Iris pigment epithelial cell (primary cell): ENCODE measurements around the gene CDH1.
"Not testable (repeated sequence)": the region's sequence is repeated elsewhere in the genome, so short reads cannot be mapped to it uniquely, and the experiment has no call there.

Source experiments
- DNase-seq: peaks from one replicate; pipeline ENCODE4 v3.0.0-alpha.2; 2011; ENCODE audit warnings: low read depth

Gene CDH1

DNA sequence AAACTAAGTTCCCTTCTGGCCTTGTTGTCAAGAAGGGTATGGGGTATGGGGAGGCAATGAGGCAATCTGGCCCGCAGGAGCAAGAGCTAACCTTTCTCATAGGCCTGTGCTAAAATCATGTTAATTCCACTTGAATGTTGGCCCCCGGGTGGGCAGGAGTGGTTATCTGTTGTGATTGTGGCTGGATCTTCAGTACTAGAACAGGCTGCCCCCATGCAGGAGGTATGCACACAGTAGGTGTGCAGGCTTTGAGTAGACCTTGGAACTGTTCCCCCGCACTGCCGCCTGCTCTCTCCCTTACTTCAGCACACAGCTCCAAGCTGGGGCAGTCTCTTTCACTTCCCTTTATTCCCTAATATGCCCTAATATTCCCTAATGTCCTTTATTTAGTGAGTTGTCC lies 53.9 kb downstream of the CDH1 start:
- no peak for DNase-seq

DNA sequence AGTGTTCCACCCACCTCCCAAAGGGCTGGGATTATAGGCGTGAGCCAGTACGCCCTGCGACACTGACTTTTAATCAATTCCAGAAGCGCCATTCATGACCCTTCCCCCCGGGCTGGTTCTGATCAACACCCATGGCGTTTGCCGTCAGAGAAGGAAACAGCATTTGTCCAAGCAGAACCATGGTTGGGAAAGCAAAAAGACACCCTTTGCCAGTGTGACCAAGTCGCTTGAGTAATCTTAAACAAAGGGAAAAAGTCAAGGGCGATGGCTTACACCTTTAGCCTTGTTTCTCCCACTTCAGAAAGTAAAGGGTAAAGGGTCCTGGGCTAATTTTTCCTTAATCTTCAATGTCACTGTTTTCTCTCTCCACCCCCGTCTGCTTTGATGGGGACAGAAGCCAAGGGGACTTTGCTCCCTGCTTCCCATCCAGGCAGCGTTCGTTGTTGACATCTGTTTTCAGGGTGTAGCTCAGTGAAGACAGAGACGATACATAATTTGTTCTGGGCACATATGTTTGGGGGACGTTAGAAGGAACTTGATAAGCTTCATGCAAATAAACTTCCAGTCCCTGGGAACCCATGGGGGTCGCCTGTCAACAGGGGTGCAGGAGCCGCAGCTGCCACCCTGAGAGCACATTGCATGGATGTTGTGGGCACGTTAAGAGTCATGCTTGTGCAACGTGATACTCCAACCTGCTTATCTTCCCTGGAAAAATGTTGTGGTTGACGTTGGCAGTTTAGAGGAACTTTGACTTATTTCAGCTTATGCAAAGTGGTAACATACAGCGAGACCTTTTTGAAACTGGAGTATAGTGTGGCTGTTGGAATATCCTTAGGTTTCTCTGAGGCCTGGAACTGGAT lies 55.6 kb downstream of the CDH1 start:
- peak; percentile 75 for DNase-seq

DNA sequence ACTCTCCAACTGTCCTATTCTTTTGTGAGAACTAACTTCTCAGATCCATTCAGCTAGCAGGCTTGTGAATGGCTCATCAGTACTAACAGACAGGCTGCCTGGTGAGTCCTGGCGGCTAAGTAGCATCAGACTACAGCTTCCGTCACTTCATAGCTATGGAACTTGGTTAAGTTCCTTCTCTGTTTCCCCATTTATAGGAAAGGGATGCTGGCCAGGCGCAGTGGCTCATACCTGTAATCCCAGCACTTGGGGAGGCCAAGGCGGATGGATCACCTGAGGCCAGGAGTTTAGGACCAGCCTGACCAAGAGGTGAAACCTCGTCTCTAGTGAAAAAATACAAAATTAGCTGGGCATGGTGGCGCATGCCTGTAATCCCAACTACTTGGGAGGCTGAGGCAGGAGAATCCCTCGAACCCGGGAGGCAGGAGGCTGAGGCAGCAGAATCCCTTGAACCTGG lies 56.3 kb downstream of the CDH1 start:
- peak; percentile 9 for DNase-seq

DNA sequence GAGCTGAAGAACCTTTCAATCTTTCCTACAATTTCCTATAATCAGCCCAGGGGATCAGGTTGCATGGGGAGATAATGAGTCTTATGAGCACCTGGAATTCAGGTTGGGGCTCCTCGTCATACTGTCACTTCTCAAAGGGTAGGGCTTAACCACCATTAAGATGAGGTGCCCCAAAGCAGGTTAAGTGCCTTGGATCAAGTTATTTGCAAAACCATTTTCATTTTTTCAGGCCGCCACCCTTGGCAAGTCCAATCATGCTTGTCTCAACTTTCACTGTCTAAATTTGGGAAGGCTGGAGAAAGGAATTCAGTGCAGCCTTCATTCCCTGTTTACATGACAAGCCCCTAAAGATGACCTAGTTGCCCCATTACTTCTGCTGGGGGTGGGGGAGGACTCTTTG lies 61.3 kb downstream of the CDH1 start:
- DNase-seq = no peak

DNA sequence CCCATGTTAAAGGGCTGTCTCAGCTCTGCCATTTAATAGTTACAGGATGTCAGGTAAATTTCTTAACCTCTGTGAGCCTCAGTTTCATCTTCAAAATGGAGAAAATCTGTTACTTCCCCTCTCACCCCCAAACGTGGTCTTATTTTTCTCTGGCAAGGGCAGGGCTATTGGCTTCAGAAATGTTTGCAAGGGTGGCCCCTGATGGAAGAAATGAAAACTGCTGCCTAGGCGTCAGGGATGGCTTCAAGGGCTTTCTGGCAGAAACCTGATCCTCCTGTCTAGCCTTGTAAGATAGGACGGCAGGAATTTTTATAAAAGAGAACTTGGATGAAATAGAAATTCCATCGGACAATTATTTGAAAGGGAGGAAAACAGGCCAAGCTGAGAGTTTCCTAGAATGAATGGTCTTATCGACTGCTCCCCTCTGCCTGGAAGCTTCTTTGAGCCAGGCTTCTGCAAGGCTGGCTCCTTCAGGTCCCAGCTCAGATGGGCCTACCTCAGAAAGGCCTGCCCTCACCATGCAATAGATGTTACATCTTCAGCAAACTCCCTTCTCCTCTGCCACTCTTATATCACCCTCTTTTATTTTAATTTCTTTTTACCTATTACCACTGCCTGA lies 63.3 kb downstream of the CDH1 start:
- DNase-seq = peak; percentile 90

DNA sequence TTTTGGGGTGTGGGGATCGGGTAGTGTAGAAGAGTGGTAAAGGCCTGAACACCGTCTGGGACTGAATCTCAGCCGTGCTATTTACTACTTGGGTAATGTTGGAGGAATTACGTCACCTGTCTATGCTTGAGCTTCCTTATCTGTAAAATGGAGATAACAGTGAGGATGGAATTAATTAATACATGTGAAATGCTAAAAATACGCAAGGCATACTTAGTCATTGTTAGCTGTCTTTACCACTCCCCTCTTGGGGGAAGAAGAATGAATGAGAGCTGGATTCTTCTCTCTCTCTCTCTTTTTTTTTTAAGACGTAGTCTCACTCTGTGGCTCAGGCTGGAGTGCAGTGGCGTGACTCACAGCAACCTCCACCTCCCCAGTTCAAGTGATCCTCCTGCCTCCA lies 65.1 kb downstream of the CDH1 start:
- DNase-seq = peak; percentile 82

DNA sequence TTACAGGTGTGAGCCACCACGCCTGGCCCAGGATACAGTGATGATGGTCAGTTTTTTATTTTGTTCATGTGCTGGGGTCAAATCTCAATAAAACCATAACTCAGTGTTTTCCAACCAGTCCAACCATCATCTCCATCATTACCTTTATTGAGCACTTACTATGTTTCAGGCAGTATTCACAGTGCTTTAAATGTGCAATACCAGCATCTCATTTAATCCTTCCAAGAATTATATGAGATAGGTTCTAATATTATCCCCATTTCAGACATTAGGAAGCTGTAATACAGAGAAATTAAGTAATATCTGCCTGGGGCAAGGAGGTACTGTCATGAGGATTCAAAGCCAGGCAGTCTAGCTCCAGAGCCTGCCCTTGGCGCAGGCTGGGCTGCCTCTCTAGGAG lies 69.3 kb downstream of the CDH1 start:
- DNase-seq = no peak

DNA sequence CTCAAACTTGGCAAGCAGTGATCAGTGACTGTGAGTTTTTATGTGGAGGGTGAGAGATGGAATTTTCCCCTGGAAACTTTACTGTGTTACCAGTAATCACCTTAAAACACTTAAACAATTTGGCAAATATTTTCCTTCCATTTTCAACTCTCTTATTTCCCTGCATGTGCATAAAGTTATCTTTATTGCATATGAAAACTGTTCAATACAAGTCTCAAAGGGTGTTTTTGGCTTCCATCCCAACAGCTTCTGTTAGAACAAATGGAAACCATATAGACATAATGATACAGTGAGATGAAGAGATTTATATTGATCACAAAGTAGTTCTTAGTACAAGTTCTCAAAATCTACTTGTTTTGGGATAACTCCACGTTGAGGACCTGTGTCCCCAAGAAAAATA lies 69.9 kb downstream of the CDH1 start:
- DNase-seq = no peak

DNA sequence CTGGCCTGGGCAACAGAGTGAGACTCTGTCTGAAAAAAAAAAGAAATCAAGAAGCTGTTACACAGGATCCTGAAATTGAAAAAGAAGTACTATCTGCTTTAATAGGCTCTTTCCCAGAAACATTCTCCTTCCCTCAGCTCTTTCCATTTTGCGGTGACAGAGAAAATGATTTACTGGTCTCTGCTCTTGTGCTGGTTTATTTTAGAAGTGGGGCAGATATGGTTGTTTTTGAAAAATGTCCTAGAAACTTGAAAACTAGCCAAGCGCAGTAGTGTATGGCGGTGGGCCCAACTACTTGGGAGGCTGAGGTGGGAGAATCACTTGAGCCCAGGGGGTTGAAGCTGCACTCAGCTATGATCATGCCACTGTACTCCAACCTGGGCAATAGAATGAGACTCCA lies 77.4 kb downstream of the CDH1 start:
- DNase-seq = no peak

DNA sequence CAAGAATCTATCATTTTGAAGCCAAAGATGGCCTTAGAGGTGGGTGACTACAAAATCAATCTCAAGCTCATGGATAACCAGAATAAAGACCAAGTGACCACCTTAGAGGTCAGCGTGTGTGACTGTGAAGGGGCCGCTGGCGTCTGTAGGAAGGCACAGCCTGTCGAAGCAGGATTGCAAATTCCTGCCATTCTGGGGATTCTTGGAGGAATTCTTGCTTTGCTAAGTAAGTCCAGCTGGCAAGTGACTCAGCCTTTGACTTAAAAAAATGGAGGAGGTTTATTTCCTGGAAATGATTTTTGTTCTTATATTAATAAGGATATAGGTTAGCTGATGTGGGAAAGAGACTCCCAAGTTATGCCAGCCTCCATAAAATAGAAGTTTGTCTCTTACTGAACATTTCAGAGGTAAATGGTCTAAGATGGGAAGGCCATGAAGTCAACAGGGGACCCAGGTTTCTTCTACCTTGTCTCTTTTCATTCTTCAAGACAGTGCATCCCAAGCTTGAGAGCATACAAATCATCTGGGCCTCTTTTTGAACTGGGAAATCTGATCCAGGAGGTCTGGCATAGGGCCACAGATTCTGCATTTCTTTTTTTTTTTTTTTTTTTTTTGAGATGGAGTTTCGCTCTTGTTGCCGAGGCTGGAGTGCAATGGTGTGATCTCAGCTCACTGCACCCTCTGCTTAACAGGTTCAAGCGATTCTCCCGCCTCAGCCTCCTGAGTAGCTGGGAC lies 86.5 kb downstream of the CDH1 start:
- peak; percentile 93 for DNase-seq

DNA sequence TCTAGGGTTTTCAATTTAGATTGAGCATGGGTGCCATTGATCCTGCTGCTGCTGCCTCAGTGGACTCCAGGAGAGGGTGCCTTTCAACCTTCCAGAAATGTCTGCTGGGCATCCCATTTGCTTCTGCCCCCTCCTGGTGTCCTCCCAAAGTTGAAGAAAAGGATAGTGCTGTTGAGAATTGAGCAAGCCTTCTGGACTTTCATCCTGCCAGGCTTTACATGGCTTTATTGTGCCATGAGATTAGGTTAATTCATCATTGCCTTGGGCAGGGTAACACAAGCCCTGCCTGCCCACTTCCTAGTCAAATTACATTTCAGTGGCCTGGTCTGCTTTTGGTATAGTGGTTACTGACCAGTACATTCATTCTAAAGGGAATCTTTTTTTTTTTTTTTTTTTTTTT lies 88.3 kb downstream of the CDH1 start:
- DNase-seq = no peak

DNA sequence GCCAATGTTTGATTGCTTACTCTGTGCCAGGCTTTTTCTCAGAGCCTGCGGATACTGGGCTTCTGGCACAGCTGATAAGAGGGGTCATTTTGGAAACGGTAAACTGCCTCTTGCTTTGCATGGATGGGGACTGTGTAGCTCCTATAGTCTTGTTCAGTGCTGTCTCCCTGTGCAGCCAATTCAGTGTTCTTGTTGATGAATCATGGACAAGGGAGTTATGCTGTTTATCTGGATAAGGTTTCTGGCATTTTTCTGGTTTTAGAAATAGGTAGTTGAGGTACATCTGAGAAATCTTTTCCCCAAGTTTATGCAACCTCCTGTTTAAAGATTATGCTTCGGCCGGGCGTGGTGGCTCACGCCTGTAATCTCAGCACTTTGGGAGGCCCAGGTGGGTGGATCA lies 89.6 kb downstream of the CDH1 start:
- DNase-seq = peak; percentile 32

DNA sequence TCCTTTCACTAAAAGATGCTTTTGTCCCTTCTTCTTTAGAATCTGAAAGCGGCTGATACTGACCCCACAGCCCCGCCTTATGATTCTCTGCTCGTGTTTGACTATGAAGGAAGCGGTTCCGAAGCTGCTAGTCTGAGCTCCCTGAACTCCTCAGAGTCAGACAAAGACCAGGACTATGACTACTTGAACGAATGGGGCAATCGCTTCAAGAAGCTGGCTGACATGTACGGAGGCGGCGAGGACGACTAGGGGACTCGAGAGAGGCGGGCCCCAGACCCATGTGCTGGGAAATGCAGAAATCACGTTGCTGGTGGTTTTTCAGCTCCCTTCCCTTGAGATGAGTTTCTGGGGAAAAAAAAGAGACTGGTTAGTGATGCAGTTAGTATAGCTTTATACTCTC lies 96.2 kb downstream of the CDH1 start:
- DNase-seq = no peak

DNA sequence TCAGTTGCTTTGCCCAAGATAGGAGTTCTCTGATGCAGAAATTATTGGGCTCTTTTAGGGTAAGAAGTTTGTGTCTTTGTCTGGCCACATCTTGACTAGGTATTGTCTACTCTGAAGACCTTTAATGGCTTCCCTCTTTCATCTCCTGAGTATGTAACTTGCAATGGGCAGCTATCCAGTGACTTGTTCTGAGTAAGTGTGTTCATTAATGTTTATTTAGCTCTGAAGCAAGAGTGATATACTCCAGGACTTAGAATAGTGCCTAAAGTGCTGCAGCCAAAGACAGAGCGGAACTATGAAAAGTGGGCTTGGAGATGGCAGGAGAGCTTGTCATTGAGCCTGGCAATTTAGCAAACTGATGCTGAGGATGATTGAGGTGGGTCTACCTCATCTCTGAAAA lies 97.5 kb downstream of the CDH1 start:
- no peak for DNase-seq

DNA sequence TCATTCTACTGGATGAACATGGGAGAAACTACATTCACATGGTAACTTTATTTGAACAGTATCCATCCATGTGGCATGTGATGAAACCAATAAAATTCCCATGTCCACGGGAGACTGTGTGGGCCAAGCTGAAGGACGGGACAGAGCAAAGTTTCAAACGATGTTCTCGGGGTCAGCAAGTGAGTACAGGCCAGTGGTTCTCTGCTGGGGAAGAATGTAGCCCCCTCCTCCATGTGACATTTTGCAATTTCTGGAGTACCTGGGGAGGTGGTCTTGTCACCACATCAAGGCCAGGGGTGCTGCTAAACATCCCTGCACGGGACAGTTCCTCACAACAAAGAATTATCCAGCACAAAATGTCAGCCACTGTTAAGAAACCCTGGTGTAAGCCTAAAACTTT lies 98.9 kb downstream of the CDH1 start:
- no peak for DNase-seq

DNA sequence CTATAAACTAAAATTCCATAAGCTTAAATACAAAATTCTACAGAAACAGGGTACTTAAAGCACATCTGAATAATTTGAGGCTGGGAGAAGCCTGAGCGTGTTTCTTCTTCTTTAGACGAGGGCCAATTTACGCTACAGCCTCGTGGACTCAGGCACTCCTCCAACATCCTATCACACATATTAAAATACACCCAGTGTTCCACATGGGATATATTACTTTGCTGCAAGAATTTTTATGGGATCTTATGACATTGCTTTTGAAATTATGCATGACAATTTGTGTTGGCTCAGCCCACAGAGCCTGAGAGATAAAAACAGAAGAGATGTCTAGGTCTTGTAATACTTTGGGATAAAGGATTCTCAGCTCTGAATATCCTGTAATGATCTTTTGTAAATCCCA lies 102.7 kb downstream of the CDH1 start:
- no peak for DNase-seq

DNA sequence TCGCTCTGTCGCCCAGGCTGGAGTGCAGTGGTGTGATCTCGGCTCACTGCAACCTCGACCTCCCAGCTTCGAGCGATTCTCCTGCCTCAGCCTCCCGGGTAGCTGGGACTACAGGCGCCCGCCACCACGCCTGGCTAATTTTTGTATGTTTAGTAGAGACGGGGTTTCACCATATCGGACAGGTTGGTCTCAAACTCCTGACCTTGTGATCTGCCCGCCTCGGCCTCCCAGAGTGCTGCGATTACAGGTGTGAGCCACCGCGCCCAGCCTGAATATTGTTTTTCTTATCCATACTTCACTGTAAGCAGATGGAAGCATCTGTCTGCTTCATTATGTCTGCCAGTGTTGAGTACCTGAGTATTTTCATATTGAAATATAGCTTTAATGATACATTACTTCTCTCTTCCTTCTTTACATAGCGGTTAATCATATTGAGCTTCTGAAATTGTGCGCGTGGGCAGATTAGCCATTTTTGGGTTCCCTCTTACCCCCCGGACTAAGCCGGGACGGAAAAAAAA lies 105.9 kb downstream of the CDH1 start:
- DNase-seq = not testable (repeated sequence)

DNA sequence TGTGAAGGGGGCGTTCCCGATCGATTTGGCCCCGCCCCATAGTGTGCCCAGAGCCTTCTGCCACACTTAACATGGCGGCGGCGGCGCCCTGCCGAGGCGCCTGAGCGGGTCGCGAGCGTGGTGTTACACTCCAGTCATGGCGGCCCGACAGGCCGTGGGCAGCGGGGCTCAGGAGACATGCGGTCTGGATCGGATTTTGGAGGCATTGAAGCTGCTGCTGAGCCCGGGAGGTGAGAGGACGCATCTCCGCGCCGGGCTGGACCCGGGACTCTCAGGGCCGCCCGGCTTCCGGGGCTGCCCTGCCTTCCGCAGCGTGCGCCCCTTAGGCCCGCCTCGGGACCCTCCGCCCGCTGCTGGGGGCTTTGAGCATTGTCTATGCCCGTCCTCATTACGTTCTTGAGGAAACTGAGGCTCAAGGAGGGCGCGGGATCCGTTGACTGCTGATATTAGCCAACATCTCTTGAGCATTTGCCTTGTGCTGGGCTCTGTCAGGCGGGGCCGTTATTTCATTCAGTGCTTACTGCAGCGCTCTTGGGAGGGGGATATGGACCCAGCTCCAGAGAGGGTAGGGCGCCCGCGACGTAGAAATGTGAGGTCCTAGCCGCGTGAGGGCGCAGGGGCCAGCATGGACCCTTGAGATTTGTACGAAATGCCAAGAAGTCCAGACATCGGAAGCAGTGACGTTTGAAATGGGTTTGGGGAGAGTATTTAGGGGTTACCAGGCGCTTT lies 106.6 kb downstream of the CDH1 start, which contains the start of gene TANGO6:
Gene TANGO6 (plus strand): TSS at position 50 of the 729 bp plus-strand sequence. CDS start 87 bp downstream, at position 137.
- peak; percentile 72 for DNase-seq

DNA sequence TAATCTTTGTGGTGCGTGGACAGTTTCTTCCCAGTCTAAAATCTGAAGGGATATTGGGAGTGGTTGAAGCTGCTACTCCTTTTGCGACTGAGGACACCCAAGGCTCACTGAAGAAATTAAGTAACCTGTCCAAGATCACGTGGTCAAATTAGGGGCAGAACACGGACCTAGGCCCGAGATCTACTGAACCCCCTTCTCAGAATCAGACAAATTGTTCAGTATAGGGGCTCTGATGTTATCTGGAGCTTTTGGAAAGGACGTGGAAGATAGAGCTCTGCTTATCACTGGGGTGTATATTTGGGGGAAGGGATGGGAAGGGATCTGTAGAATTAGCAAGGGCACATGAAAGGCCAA lies 107.1 kb downstream of the CDH1 start:
- DNase-seq = no peak

DNA sequence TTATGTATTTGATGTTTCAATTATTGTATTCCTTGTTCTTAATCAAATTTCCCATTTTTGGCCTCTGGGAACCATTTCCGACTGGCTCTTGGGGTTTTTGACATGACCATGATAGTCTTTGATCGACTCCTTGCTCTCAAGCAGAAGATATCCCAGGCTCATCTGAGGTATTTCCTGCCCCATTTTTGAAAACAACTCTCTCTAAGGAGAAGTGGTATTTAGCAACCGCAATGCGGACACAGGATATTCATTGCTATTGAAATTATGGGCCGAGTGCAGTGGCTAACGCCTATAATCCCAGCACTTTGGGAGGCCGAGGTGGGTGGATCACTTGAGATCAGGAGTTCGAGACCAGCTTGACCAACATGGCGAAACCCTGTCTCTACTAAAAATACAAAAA lies 111.7 kb downstream of the CDH1 start:
- DNase-seq = peak; percentile 30

DNA sequence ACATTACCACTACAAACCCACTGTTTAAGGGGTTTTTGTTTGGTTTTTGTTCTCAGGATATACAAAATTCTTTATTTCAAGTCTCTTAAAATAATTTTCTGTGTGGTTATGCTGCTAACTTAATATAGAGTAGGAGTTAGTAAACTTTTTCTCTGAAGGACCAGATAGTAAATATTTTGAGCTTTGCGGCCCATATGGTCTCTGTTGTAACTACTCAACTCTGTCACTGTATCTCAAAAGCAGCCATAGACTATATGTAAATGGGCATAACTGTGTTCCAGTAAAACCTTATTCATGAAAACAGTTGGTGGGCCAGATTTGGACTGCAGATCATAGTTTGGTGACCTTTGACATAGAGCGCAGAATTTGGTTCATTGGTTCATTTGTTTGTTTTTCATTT lies 113.4 kb downstream of the CDH1 start:
- DNase-seq = no peak

DNA sequence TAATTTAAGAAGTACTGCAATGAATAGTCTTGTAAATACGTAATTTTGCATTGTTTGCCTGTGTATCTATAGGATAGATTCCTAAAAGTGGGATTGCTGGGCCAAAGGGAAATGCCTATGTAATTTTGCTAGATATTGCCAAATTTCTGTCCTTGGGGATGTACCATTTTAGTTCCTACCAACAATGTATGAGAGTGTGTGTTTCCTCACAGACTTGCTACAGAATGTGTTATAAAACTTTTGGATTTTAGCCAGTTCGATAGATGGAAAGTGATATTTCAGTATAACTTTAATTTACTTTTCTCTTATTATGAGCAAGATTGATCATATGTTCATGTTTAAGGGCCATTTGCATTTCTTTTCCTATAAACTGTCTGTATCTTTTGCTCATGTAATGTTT lies 114.5 kb downstream of the CDH1 start:
- no peak for DNase-seq
